Mesenchymal stem cell (in vitro differentiated cells and primary cell): Measurements from ENCODE around the gene SLC6A4.

Experiments used
- DNase-seq: peaks from one replicate; pipeline ENCODE4 v3.0.0-alpha.2; 2013
- H2AFZ ChIP-seq: one replicate; pipeline ENCODE4 v1.6.1; 2013; ENCODE audit warnings: low read depth, mild to moderate bottlenecking, control low read depth, inconsistent platforms, low read length, moderate library complexity
- H2AK5ac ChIP-seq: 2 replicates; pipeline ENCODE4 v1.6.1; 2013; ENCODE audit warnings: low read length, moderate library complexity, mild to moderate bottlenecking, inconsistent platforms; ENCODE audit not compliant: severe bottlenecking
- H2BK120ac ChIP-seq: one replicate; pipeline ENCODE4 v1.6.1; 2013; ENCODE audit warnings: low read depth, mild to moderate bottlenecking, inconsistent platforms, low read length, moderate library complexity
- H2BK12ac ChIP-seq, 2 experiments: one replicate each; pipeline ENCODE4 v1.6.1; 2013; ENCODE audit warnings: inconsistent platforms in 2 of 2, low read length in 2 of 2, mild to moderate bottlenecking in 2 of 2, moderate library complexity in 2 of 2, control low read depth in 1 of 2
- H2BK15ac ChIP-seq: one replicate; pipeline ENCODE4 v1.6.1; 2013; ENCODE audit warnings: mild to moderate bottlenecking, low read depth, inconsistent platforms; ENCODE audit not compliant: poor library complexity, severe bottlenecking
- H2BK5ac ChIP-seq: 2 replicates; pipeline ENCODE4 v1.6.1; 2013; ENCODE audit warnings: low read depth, mild to moderate bottlenecking, low read length, control low read depth, inconsistent platforms; ENCODE audit not compliant: poor library complexity, severe bottlenecking
- H3K14ac ChIP-seq, 2 experiments: one replicate each; pipeline ENCODE4 v1.6.1; 2013; ENCODE audit warnings: inconsistent platforms in 2 of 2, low read length in 2 of 2, control low read depth in 1 of 2, mild to moderate bottlenecking in 1 of 2, moderate library complexity in 1 of 2
- H3K18ac ChIP-seq, 2 experiments: one replicate each; pipeline ENCODE4 v1.6.1; 2013; ENCODE audit warnings: inconsistent platforms in 2 of 2, low read length in 2 of 2, control low read depth in 1 of 2, low read depth in 1 of 2, mild to moderate bottlenecking in 1 of 2
- H3K23ac ChIP-seq, 2 experiments: one replicate each; pipeline ENCODE4 v1.6.1; 2013; ENCODE audit warnings: inconsistent platforms in 2 of 2, low read length in 2 of 2, mild to moderate bottlenecking in 2 of 2, moderate library complexity in 2 of 2, control low read depth in 1 of 2
- H3K27ac ChIP-seq: 2 replicates; pipeline ENCODE4 v1.5.1; 2013; ENCODE audit warnings: mild to moderate bottlenecking, moderate library complexity, low read length, control low read depth, inconsistent platforms; ENCODE audit not compliant: poor library complexity, severe bottlenecking
- H3K27me3 ChIP-seq, 2 experiments: 2 replicates each; pipeline versions ENCODE4 v1.6.1 to v1.7.0; 2013; ENCODE audit warnings: low read length in 2 of 2, mild to moderate bottlenecking in 2 of 2, moderate library complexity in 2 of 2, control low read depth in 1 of 2, inconsistent platforms in 1 of 2; ENCODE audit not compliant: control insufficient read depth in 1 of 2, insufficient read depth in 1 of 2
- H3K36me3 ChIP-seq, 2 experiments: 2 replicates each; pipeline versions ENCODE4 v1.6.1 to v1.7.0; 2013; ENCODE audit warnings: low read length in 2 of 2, control low read depth in 1 of 2, inconsistent platforms in 1 of 2, low read depth in 1 of 2, mild to moderate bottlenecking in 1 of 2; ENCODE audit not compliant: insufficient read depth in 2 of 2, control insufficient read depth in 1 of 2
- H3K4ac ChIP-seq, 2 experiments: one replicate each; pipeline ENCODE4 v1.6.1; 2013; ENCODE audit warnings: inconsistent platforms in 2 of 2, low read length in 2 of 2, mild to moderate bottlenecking in 2 of 2, moderate library complexity in 2 of 2, control low read depth in 1 of 2, low read depth in 1 of 2
- H3K4me1 ChIP-seq: 2 replicates; pipeline ENCODE4 v1.6.1; 2013; ENCODE audit warnings: low read depth, low read length, control low read depth; ENCODE audit not compliant: control insufficient read depth, insufficient read depth
- H3K4me2 ChIP-seq: 2 replicates; pipeline ENCODE4 v1.6.1; 2013; ENCODE audit warnings: low read length, mild to moderate bottlenecking, inconsistent platforms; ENCODE audit not compliant: poor library complexity, severe bottlenecking
- H3K4me3 ChIP-seq, 2 experiments: 2 replicates each; pipeline versions ENCODE4 v1.5.1 to v1.7.0; 2013; ENCODE audit warnings: low read length in 2 of 2, mild to moderate bottlenecking in 2 of 2, control low read depth in 1 of 2, low read depth in 1 of 2; ENCODE audit not compliant: insufficient read depth in 1 of 2
- H3K79me1 ChIP-seq: replicated peaks from 2 replicates; pipeline ENCODE4 v1.6.1; 2013; ENCODE audit warnings: mild to moderate bottlenecking, control low read depth, low read length, inconsistent platforms; ENCODE audit not compliant: poor library complexity, severe bottlenecking
- H3K9ac ChIP-seq: 2 replicates; pipeline ENCODE4 v1.7.0; 2013; ENCODE audit warnings: mild to moderate bottlenecking, low read length, moderate library complexity
- H3K9me3 ChIP-seq: 2 replicates; pipeline ENCODE4 v1.7.0; 2013; ENCODE audit warnings: mild to moderate bottlenecking, low read length; ENCODE audit not compliant: control insufficient read depth
- H4K8ac ChIP-seq: one replicate; pipeline ENCODE4 v1.6.1; 2013; ENCODE audit warnings: inconsistent platforms, mild to moderate bottlenecking, low read length, moderate library complexity
- H4K91ac ChIP-seq: one replicate; pipeline ENCODE4 v1.6.1; 2013; ENCODE audit warnings: mild to moderate bottlenecking, low read length, inconsistent platforms
- WGBS: methylation state at CpG from one replicate; pipeline ENCODE4 v1.1.7; 2013; ENCODE audit warnings: mixed read lengths; 5-methylcytosine and 5-hydroxymethylcytosine counted together

The SLC6A4 gene

DNA sequence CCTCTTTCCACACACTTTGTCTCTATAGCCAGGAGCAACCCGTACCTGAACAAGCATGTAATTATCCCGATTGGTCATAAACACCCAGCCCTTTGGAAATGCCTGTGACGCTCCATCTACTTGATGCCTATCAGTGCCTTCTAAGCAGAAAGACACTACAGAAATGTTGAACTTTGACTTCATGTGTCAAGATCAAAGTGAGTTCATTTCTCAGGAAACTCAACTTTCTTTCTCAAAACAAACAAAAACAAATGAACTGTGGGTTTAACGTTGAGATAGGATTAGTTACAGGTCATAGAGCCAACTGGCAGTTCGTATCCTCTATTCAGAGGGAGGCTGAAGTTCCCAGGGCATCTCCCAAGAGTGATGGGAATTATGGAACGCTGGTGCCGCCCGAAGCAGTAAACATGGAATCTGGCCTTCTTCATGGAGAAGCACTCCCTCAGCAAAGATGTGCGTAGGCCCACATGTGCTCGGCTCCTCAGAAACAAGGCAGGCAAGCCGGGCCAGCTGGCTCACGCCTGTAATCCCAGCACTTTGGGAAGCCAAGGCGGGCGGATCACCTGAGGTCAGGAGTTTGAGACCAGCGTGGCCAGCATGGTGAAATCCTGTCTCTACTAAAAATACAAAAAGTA, 9.5 kb downstream of the SLC6A4 start:
- H4K91ac ChIP-seq: no peak overlapping the region
- H4K8ac ChIP-seq: no peak overlapping the region
- H3K4me3 ChIP-seq: no peak overlapping the region
- no peak for DNase-seq
- no peak overlapping the region for H2AK5ac ChIP-seq
- H3K9ac ChIP-seq: no peak overlapping the region
- no peak overlapping the region for H3K4ac ChIP-seq
- no peak overlapping the region for H3K18ac ChIP-seq
- no peaks in the 10 kb centered on the region for H3K79me1 ChIP-seq
- H3K27ac ChIP-seq: no peak overlapping the region
- 84% methylated on average over 15 of the region's 15 CpGs for WGBS
- no peak overlapping the region for H3K23ac ChIP-seq
- no peaks in the 10 kb centered on the region for H3K9me3 ChIP-seq
- no peaks in the 10 kb centered on the region for H3K4me1 ChIP-seq
- H2BK15ac ChIP-seq: no peak overlapping the region
- no peak overlapping the region for H2AFZ ChIP-seq
- H3K36me3 ChIP-seq: no peaks in the 10 kb centered on the region
- peaks cover 16 to 50% of the 10 kb centered on the region in 2 experiments for H3K27me3 ChIP-seq
- H2BK120ac ChIP-seq: no peak overlapping the region
- H2BK5ac ChIP-seq: no peak overlapping the region
- H3K4me2 ChIP-seq: no peak overlapping the region
- no peak overlapping the region for H3K14ac ChIP-seq
- no peak overlapping the region for H2BK12ac ChIP-seq

DNA sequence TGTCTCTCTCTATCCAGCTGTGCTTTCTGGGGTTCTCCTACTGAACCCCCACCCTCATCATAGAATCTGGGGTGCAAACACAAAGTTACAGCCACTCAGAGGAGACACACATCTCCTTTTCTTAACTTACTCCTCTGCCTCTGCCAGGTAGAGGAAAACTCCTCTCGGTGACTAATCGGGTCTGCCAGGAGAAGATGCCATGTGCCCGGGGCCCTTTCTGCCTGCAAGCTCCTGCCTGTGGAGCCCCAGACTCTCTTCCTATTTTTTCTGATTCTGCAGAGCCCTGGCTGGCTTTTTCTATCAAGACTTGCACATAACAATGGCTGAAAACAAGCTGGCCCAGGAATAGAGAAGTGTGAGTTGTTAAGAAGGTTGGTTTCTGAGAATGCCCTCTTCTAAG, 10.4 kb downstream of the SLC6A4 start:
- no peak overlapping the region for H3K9ac ChIP-seq
- H4K8ac ChIP-seq: no peak overlapping the region

DNA sequence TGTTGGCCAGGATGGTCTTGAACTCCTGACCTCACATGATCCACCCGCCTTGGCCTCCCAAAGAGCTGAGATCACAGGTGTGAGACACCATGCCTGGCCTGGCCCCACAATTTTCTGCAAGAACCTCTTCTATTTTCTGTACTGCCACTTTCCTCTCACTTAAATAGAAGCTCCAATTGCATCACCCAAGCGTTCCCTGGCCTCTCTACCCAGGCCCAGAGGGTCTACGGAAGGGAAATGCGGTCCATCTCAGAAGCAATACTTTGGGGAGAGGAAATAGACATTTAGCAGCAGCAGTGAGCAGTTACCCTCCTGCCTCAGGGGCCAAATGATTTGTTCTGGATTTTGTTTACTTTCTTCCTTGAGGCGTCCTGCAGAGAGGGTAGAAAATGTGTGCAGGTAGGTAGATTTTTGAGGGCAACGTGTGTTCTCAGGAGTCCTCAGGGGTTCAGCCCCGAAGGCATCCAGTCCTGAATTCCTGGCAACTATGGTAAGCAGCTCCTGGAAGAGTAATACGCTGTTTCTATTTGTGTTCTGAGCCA, 11.0 kb downstream of the SLC6A4 start:
- no peak overlapping the region for H3K18ac ChIP-seq
- WGBS: 74% methylated on average over 7 of the region's 8 CpGs

More for the DNA sequence above, 10.4 kb downstream of the SLC6A4 start:
- Histone ChIP-seq H2BK12ac (no peak overlapping the region), H3K23ac (no peak overlapping the region), H2AK5ac (no peak overlapping the region), H2BK5ac (no peak overlapping the region), H2BK120ac (no peak overlapping the region), H3K79me1 (no peaks in the 10 kb centered on the region), H2BK15ac (no peak overlapping the region), H3K27ac (no peak overlapping the region), H3K9me3 (no peaks in the 10 kb centered on the region), H4K91ac (no peak overlapping the region), H3K4ac (no peak overlapping the region), H3K18ac (no peak overlapping the region), H2AFZ (no peak overlapping the region), H3K36me3 (no peaks in the 10 kb centered on the region), H3K4me2 (no peak overlapping the region), H3K4me3 (no peak overlapping the region), H3K4me1 (no peaks in the 10 kb centered on the region), H3K14ac (no peak overlapping the region), H3K27me3 (peaks cover 12 to 53% of the 10 kb centered on the region in 2 experiments)
- WGBS: 94% methylated on average over 3 of the region's 3 CpGs
- no peak for DNase-seq

DNA sequence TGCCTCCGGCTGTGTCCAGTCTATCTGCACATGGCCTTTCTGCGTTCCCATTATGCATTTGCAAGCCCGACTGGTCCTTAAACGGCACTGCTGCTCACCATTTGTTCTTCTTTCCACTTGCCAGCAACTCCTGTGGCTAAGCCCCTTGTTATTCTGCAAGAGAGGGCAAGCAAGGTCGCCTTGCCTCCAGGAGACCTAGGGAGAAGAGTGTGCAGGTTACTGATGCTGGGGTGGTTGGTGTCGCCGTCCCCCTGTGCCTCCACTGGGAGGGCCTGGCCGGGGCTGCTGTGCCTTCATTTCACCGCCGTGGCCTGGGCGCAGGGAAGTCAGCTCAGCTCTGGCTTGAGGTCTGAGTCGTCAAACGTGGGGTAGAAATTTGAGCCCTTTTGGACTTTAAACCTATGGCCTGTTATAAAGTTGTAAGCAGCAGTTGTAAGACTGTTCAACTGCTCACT, 12.7 kb downstream of the SLC6A4 start:
- H3K18ac ChIP-seq: no peak overlapping the region
- no peak overlapping the region for H4K91ac ChIP-seq
- H2BK15ac ChIP-seq: no peak overlapping the region
- no peak overlapping the region for H3K4me2 ChIP-seq
- no peak overlapping the region for H3K9ac ChIP-seq
- WGBS: 91% methylated on average over 13 of the region's 13 CpGs
- H3K27me3 ChIP-seq: peaks cover 14 to 66% of the 10 kb centered on the region in 2 experiments
- no peaks in the 10 kb centered on the region for H3K9me3 ChIP-seq
- H2BK120ac ChIP-seq: no peak overlapping the region
- no peak overlapping the region for H2BK12ac ChIP-seq
- DNase-seq: no peak
- H3K4me1 ChIP-seq: no peaks in the 10 kb centered on the region
- H3K36me3 ChIP-seq: peaks cover 0 to 3% of the 10 kb centered on the region in 2 experiments
- no peak overlapping the region for H2BK5ac ChIP-seq
- H3K4me3 ChIP-seq: no peak overlapping the region
- H3K79me1 ChIP-seq: no peaks in the 10 kb centered on the region
- H2AFZ ChIP-seq: no peak overlapping the region
- no peak overlapping the region for H3K14ac ChIP-seq
- no peak overlapping the region for H2AK5ac ChIP-seq
- H4K8ac ChIP-seq: no peak overlapping the region
- H3K23ac ChIP-seq: no peak overlapping the region
- no peak overlapping the region for H3K4ac ChIP-seq
- no peak overlapping the region for H3K27ac ChIP-seq

More for the DNA sequence above, 11.0 kb downstream of the SLC6A4 start:
- Histone ChIP-seq H3K4me3 (no peak overlapping the region), H3K27me3 (peaks cover 17 to 58% of the 10 kb centered on the region in 2 experiments), H3K4me1 (no peaks in the 10 kb centered on the region), H3K23ac (no peak overlapping the region), H3K27ac (no peak overlapping the region), H3K14ac (no peak overlapping the region), H3K36me3 (no peaks in the 10 kb centered on the region), H4K91ac (no peak overlapping the region), H4K8ac (no peak overlapping the region), H3K9ac (no peak overlapping the region), H2BK5ac (no peak overlapping the region), H2BK15ac (no peak overlapping the region), H3K4me2 (no peak overlapping the region), H2AK5ac (no peak overlapping the region), H3K79me1 (no peaks in the 10 kb centered on the region), H3K9me3 (no peaks in the 10 kb centered on the region), H2BK12ac (no peak overlapping the region), H3K4ac (no peak overlapping the region), H2AFZ (no peak overlapping the region), H2BK120ac (no peak overlapping the region)
- no peak for DNase-seq
